Astrocyte (in vitro differentiated cells and primary cell): ENCODE results near the gene MYOCD.

Experiments used
- EZH2 ChIP-seq: IDR thresholded peaks from 2 replicates; pipeline ENCODE4 v1.6.1; 2012; ENCODE audit warnings: mild to moderate bottlenecking, low read length, inconsistent platforms; ENCODE audit not compliant: insufficient read depth
- TF ChIP-seq, protein P1 (sequence below): IDR thresholded peaks from 2 replicates; pipeline ENCODE4 v1.5.1; 2011; ENCODE audit warnings: low read depth, mild to moderate bottlenecking, inconsistent platforms, low read length, moderate library complexity; ENCODE audit not compliant: insufficient read depth

DNA sequence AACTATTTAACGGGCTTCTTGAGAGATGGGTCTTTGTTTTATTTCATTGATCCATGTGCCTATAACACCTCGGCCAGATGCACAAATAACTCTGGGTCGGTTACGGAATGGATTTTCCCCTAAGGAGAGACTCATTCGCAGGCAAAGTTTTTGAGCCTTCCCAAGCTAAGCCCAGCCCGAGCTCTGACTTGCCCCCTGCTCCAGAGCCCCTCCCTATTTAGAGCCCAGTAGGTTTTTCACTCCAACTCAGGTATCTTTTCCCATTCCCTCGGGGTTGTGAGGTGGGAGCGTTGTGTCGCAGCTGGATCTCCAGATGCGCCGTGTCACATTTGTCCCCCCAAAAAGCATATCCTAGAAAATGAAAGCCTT lies 812 bp upstream of the MYOCD start:
- TF ChIP-seq EZH2: no peak
- TF ChIP-seq, protein P1, sequence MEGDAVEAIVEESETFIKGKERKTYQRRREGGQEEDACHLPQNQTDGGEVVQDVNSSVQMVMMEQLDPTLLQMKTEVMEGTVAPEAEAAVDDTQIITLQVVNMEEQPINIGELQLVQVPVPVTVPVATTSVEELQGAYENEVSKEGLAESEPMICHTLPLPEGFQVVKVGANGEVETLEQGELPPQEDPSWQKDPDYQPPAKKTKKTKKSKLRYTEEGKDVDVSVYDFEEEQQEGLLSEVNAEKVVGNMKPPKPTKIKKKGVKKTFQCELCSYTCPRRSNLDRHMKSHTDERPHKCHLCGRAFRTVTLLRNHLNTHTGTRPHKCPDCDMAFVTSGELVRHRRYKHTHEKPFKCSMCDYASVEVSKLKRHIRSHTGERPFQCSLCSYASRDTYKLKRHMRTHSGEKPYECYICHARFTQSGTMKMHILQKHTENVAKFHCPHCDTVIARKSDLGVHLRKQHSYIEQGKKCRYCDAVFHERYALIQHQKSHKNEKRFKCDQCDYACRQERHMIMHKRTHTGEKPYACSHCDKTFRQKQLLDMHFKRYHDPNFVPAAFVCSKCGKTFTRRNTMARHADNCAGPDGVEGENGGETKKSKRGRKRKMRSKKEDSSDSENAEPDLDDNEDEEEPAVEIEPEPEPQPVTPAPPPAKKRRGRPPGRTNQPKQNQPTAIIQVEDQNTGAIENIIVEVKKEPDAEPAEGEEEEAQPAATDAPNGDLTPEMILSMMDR: no peak
